ENCODE results near the gene FAM118A.
"Not testable (repeated sequence)": the region's sequence is repeated elsewhere in the genome, so short reads cannot be mapped to it uniquely, and the experiment has no call there.

Gene FAM118A

DNA sequence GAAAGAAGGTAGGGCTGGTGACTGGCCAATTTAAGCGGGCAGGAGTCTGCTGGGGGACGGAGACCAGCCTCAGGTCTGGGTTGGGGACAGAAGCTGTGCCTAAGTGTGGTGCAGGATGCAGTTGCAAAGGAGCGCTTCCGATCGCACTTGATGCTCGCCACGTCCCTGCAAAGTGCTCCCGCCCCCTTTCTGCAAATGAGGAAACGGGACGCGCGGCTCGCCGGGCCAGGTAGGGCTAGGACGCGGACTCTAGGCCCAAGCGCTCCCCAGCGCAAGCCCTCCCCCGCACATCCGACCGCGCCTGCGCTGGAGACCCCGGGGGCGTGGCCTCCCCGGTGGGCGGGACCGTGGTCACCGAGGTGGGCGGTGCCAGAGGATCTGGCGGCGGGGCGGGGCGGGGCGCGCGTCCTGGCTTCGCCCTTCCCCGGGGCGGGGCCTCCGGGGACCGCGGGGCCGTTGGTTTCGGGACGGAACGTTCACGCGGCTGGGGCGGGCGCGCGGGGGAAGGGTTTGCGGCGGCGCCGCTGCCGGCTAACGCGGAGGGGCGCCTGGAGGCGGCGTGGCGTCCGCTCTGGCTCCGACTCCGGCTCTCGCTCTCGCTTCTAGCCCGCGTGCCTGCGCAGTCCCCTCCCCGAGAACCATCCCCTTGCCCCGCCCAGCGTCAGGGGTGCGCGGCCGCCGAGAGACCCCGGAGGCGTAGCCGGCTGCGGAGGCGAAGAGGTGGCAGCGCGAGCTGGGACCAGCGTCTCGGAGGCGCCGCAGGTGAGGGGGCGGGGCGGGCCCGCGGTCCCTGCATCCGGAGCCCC, at the start of gene FAM118A:
FAM118A (plus strand) TSS at position 513 of the 806 bp plus-strand sequence. CDS start 12,446 bp downstream, outside the sequence.
- DNase-seq (ENCODE audit: low spot score in 2 of 2): peak; percentile 87 to 93
- in situ Hi-C loops (cut with MboI; ENCODE audit: low sequenced_read_pairs): no loop called here

GRCh38 chr22:45260395-45260759, 49.4 kb upstream of the FAM118A start:
- in situ Hi-C loops (cut with MboI; ENCODE audit: low sequenced_read_pairs): loop anchor here (10.0 kb wide), 1 partner anchor 704 kb away; no protein-coding TSS in a partner anchor
- H3K36me3 ChIP-seq (replicated peaks); H3K4me3 ChIP-seq; H3K4me1 ChIP-seq; H3K27me3 ChIP-seq (ENCODE audit: low read depth); H3K9me3 ChIP-seq; DNase-seq (ENCODE audit: low spot score in 2 of 2): not testable (repeated sequence)

More for the DNA sequence above, at the start of gene FAM118A:
- Histone ChIP-seq H3K36me3 (replicated peaks) (peaks cover 4% of the 10 kb centered on the region; the same call in 1 of the 2 replicates), H3K9me3 (no peaks in the 10 kb centered on the region), H3K27me3 (ENCODE audit: low read depth) (no peaks in the 10 kb centered on the region), H3K4me1 (peaks cover 16% of the 10 kb centered on the region), H3K4me3 (peak within 1 kb of the TSS; percentile 73)

DNA sequence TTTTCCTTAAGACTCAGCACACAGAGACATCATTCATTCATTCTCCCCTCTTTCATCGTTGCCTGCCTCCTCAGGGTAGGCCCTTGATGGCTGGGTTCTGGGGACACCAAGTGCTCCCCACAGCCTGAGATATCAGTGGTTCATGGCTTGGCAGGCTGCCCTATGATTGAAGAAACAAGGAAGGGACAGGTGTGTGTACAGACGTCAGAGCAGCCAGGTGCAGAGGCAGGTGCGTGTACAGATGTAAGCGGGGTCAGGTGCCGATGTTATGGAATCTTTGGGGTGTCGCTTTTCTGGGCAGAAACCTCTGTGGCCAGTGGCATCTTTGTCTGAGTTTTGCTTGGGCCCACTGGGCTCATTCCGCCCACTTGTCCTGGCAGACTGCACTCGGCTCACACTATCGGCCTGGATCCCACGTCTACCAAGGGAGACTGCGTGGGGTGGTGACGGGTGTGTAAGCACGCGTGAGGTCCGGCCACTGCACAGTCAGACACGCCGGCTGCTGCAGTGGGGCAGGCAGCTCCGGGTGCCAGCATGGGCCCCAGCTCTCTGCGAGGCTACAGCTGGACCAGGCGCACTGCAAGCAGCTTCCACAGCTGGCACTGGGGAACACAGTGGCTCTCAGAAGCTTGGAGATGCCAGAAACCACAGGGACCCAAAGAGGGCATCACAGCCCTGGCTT, 48.2 kb upstream of the FAM118A start:
- Histone ChIP-seq H3K27me3 (ENCODE audit: low read depth) (no peaks in the 10 kb centered on the region), H3K4me1 (no peaks in the 10 kb centered on the region), H3K36me3 (replicated peaks) (no peaks in the 10 kb centered on the region), H3K4me3 (no peak overlapping the region), H3K9me3 (no peaks in the 10 kb centered on the region)
- no peak for DNase-seq (ENCODE audit: low spot score in 2 of 2)
- in situ Hi-C loops (cut with MboI; ENCODE audit: low sequenced_read_pairs): loop anchor here (10.0 kb wide), 1 partner anchor 703 kb away; no protein-coding TSS in a partner anchor

DNA sequence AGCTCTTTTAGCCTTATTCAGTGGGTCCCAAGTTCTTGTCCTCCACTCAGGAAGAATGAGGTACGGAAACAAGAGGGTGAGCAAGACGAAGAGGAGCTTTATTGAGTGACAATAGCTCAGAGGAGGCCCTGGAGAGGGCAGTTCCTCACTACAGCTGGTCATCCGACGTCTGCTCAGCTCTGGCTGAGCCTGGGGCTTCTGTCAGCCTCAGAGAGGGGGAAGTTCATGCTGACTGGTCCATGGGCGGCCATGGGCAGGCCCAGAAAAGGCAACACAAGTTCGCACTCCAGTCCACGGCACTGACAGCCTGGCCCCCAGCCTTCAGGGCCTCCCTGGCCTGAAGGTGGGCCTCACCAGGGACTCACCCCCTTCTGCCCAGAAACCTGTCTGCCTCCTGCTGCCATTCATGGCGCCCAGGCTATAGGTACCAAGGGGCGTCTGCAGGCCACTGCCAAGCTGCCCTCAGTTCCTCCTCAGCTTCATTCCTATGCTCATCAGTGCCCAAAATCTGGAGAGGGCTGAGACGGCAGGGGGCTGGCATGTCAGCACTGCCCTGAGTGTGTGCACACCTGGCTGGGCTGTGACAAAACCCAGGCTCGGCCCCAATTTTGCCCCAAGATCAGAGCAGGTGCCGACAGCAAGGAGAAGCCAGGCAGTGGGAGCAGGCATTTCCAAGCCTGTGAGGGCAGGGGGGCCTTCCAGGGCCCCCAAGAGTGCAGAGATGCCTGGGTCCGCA, 47.4 kb upstream of the FAM118A start:
- Histone ChIP-seq H3K4me1 (no peaks in the 10 kb centered on the region), H3K27me3 (ENCODE audit: low read depth) (no peaks in the 10 kb centered on the region), H3K9me3 (no peaks in the 10 kb centered on the region), H3K4me3 (no peak overlapping the region), H3K36me3 (replicated peaks) (no peaks in the 10 kb centered on the region)
- in situ Hi-C loops (cut with MboI; ENCODE audit: low sequenced_read_pairs): loop anchor here (10.0 kb wide), 1 partner anchor 702 kb away; no protein-coding TSS in a partner anchor
- DNase-seq (ENCODE audit: low spot score in 2 of 2): no peak

DNA sequence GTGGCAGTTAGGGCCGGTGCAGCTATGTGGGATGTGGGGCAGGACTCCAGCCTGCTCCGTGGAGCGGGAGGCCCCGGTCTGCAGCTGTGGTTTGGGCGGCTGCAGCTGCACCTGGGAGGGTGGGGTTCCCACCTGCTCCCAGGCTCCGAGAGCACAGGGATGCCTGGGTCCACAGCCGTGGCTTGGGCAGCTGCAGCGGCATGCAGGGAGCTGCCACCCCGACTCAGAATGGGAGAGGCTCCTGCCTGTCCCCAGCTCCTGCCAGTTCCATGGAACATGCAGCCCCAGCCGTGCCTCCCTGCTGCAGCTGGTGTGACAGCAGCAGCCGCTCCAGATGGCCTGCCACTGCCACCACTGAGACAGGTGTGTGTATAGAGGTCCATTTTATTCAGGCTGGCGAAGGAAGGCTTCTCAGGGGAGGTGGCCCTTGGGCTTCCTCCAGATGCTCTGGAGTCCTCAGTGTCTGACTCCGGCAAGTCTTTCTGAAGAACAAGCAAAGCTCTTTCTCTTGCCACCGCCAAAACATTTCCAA, 46.7 kb upstream of the FAM118A start:
- Histone ChIP-seq H3K27me3 (ENCODE audit: low read depth) (no peaks in the 10 kb centered on the region), H3K36me3 (replicated peaks) (no peaks in the 10 kb centered on the region), H3K4me1 (no peaks in the 10 kb centered on the region), H3K4me3 (no peak overlapping the region), H3K9me3 (no peaks in the 10 kb centered on the region)
- DNase-seq (ENCODE audit: low spot score in 2 of 2): no peak
- in situ Hi-C loops (cut with MboI; ENCODE audit: low sequenced_read_pairs): loop anchor here (10.0 kb wide), 1 partner anchor 702 kb away; no protein-coding TSS in a partner anchor

DNA sequence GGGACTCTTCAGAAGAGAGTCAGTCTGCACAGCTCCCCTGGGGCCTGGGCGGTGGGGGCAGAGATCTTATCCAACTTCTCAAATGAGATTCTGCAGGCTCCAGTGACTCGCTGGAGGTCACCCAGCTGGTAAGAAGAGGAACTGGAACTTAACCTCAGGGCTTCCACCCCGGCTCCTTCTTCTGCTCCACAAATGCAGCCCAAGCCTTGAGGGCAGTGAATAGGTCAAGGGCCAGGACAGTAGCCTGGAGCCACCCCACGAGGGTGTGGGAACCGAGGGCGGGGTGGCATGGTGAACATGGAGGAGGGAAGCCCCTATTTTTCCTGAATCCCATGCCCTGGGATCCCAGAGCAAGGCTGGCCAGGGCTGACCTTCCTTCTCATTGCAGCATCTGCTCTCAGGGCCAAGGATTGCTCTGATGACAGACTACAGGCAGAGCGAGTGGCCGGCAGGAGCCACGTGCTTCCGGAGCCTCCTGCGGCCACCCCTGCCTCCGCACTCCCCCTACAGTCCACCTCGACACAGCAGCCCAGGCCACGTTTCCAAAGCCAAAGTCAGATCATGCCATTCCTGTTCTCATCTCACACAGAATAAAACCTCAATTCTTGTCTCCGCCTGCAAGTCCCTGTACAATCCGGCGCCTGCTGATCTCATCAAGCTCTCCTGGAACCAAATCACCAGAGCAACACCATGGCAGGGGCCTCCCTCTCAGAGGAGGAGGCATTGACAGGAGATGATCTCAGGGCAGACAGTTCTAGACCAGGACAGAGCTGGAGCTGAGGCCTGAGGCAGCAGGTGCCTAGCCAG, 46.1 kb upstream of the FAM118A start:
- in situ Hi-C loops (cut with MboI; ENCODE audit: low sequenced_read_pairs): loop anchor here (10.0 kb wide), 1 partner anchor 701 kb away; no protein-coding TSS in a partner anchor
- H3K4me3 ChIP-seq: no peak overlapping the region
- DNase-seq (ENCODE audit: low spot score in 2 of 2): peak; percentile 37 to 72

GRCh38 chr22:45265535-45265934, 44.2 kb upstream of the FAM118A start:
- H3K27me3 ChIP-seq (ENCODE audit: low read depth): no peaks in the 10 kb centered on the region
- in situ Hi-C loops (cut with MboI; ENCODE audit: low sequenced_read_pairs): loop anchor here (5.0 to 10.0 kb wide), 2 partner anchors 292 to 699 kb away; no protein-coding TSS in a partner anchor

More for the DNA sequence above, 46.1 kb upstream of the FAM118A start:
- Histone ChIP-seq H3K9me3 (no peaks in the 10 kb centered on the region), H3K4me1 (no peaks in the 10 kb centered on the region), H3K36me3 (replicated peaks) (no peaks in the 10 kb centered on the region), H3K27me3 (ENCODE audit: low read depth) (no peaks in the 10 kb centered on the region)

DNA sequence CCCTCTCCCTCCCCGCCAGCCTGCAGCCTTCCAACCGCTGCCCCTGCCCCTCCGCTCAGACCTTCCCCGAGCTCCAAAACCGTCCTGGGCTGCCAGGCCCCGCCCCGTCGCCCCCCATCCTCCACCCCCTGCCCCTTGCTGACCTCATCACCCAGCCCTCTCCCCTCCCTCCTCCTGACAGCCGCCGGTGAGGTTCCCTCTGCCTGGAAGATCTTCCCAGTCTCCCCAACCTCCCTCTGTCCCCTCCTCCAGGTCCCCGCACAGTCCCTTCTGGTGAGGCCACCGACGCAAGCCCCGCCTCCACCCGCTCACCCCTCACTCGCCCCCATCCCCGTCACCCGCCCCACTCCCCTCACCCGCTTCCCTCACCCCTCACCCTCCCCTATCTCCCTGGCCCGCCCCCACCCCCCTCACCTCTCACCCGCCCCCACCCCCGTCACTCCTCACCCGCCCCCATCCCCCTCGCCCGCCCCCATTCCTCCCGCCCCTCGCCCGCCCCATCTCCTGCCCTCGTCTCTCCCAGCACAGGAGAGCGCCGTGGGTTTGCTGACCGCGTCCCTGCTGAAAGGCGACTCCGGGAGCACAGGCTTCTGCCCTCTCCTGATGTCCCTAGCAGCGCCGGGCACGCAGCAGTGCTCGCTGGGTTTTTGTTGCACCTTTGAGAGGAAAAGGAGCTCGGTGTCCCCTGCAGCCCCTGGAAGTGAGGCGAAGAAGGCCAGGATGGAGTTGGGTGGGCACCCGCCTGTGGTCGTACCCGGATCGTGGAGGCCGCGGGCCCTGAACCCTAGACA, 41.4 kb upstream of the FAM118A start:
- H3K4me1 ChIP-seq: peaks cover 14% of the 10 kb centered on the region
- in situ Hi-C loops (cut with MboI; ENCODE audit: low sequenced_read_pairs): loop anchor here (5.0 to 10.0 kb wide), 2 partner anchors 289 to 696 kb away; no protein-coding TSS in a partner anchor
- H3K27me3 ChIP-seq (ENCODE audit: low read depth): no peaks in the 10 kb centered on the region
- no peaks in the 10 kb centered on the region for H3K9me3 ChIP-seq
- H3K36me3 ChIP-seq (replicated peaks): no peaks in the 10 kb centered on the region
- peak overlapping the region; percentile 33 for H3K4me3 ChIP-seq
- DNase-seq (ENCODE audit: low spot score in 2 of 2): peak; percentile 41 to 81

More at GRCh38 chr22:45265535-45265934, 44.2 kb upstream of the FAM118A start:
- Histone ChIP-seq H3K9me3 (no peaks in the 10 kb centered on the region), H3K36me3 (replicated peaks) (no peaks in the 10 kb centered on the region), H3K4me1 (peaks cover 6% of the 10 kb centered on the region), H3K4me3 (no peak overlapping the region)
- DNase-seq (ENCODE audit: low spot score in 2 of 2): no peak

DNA sequence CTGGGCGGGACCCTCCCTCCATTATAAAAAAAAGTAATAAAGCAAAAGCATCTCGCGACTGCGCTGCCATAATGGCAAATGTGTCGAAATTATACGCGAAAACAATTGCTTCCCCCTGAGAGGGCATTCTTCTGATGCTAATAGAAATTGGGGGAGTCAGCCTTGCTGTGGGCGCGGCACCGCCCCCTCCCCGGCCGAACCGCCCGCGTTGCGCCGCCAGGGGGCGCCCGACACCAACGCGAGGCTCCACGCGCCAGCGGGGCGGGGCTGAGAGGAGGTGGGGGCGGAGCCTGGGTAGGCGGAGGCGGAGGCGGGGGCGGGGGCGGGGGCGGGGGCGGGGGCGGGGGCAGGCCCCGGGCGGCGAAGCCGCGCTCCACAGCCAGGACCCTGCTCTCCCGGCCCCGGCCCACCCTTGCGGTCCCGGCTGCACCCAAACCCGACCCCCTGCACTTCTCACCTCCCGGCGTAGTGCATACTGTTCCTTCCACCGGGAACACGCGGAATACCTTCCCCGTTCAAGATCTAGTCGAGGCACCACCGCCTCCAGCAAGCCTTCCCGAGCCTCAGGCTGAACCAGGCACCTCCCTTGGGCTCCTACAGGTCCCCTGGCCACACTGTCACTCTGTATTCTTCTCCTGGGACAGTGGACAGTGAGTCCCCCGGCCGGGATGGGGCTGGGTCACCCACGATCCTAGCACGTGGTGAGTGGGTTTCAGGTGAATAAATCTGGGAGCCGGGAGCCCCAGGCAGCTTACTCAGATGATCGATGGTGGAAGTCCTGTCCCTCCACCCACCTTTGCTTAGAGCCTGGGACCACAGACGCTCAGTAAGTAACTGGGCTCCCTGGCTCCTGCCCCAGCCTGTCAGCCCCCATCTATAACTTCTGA, 40.5 kb upstream of the FAM118A start:
- Histone ChIP-seq H3K36me3 (replicated peaks) (no peaks in the 10 kb centered on the region), H3K4me3 (peak overlapping the region; percentile 34), H3K9me3 (no peaks in the 10 kb centered on the region), H3K4me1 (peaks cover 14% of the 10 kb centered on the region), H3K27me3 (ENCODE audit: low read depth) (no peaks in the 10 kb centered on the region)
- DNase-seq (ENCODE audit: low spot score in 2 of 2): peak; percentile 58 to 88
- in situ Hi-C loops (cut with MboI; ENCODE audit: low sequenced_read_pairs): loop anchor here (5.0 to 10.0 kb wide), 2 partner anchors 288 to 696 kb away; no protein-coding TSS in a partner anchor

DNA sequence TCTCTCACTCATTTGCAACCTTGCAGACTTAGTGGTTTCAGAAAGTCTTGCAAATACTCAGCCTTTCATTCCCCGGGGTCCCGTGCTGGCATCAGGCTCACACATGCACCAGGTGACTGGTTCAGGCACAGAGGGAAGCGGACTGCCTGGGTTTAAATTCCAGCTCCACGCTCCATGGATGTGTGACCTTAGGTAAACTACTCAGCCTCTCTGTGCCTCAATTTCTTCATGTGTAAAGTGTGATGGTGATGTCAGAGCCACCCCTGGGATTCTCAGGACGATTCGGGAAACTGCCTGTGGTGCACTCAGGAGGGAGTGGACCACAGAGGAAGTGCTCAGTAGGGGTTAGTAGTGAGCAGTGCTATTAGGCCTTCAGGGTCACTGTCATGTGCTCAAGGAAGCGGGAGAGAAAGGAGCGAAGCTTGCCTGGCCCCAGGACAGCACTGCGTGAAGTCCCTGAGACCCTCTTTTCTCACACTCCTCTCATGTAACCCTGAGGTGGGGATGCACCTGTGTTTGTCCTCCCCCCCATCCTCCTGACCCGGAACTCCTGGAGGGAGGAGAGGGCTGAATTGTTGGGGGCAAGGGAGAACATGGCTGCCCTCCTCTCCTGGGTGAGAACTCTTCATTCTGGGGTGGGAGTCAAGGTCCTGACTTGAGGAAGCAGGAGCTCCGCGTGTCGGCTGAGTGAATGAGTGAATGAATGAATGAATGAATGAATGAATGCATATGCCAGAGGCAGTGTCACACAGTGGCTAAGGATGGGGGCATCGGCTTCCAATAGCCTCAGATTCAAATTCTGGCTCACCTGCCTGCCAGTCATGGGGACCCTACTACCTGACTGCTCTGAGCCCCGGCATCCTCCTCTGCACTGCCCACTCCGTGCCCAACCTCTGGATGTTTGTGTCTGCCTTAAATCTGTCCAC, 39.4 kb upstream of the FAM118A start:
- Histone ChIP-seq H3K4me1 (peaks cover 14% of the 10 kb centered on the region), H3K36me3 (replicated peaks) (no peaks in the 10 kb centered on the region), H3K4me3 (no peak overlapping the region), H3K9me3 (no peaks in the 10 kb centered on the region), H3K27me3 (ENCODE audit: low read depth) (no peaks in the 10 kb centered on the region)
- DNase-seq (ENCODE audit: low spot score in 2 of 2): no peak
- in situ Hi-C loops (cut with MboI; ENCODE audit: low sequenced_read_pairs): no loop called here
